GM10266 (cell line): ENCODE data around the gene SAMHD1.
"Not testable (repeated sequence)": the region's sequence is repeated elsewhere in the genome, so short reads cannot be mapped to it uniquely, and the experiment has no call there.

Source experiments
- DNase-seq: peaks from one replicate; pipeline ENCODE4 v3.0.0; 2012; ENCODE audit errors: extremely low spot score
- TF ChIP-seq, protein P1 (sequence below): IDR thresholded peaks from 2 replicates; pipeline ENCODE4 v1.5.1; 2012; ENCODE audit warnings: mild to moderate bottlenecking, low read depth; ENCODE audit not compliant: control insufficient read depth, insufficient read depth; ENCODE audit errors: missing control alignments

SAMHD1 gene

DNA sequence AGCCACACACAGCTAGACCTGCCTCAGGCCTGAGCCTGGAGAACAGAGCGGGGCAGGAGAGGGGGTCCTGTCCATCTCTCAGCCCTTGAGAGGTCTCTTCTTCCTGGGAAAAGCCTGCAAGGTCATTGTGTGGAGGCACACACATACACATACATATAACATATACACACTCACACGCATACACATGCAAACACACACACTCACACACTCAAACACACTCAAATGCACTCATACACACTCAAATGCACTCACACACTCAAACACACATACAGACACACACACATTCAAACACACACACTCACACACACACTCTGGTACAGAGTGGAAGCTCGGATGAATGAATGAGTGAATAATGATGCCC, 75.1 kb downstream of the SAMHD1 start:
- TF ChIP-seq, protein P1, sequence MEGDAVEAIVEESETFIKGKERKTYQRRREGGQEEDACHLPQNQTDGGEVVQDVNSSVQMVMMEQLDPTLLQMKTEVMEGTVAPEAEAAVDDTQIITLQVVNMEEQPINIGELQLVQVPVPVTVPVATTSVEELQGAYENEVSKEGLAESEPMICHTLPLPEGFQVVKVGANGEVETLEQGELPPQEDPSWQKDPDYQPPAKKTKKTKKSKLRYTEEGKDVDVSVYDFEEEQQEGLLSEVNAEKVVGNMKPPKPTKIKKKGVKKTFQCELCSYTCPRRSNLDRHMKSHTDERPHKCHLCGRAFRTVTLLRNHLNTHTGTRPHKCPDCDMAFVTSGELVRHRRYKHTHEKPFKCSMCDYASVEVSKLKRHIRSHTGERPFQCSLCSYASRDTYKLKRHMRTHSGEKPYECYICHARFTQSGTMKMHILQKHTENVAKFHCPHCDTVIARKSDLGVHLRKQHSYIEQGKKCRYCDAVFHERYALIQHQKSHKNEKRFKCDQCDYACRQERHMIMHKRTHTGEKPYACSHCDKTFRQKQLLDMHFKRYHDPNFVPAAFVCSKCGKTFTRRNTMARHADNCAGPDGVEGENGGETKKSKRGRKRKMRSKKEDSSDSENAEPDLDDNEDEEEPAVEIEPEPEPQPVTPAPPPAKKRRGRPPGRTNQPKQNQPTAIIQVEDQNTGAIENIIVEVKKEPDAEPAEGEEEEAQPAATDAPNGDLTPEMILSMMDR = no peak

DNA sequence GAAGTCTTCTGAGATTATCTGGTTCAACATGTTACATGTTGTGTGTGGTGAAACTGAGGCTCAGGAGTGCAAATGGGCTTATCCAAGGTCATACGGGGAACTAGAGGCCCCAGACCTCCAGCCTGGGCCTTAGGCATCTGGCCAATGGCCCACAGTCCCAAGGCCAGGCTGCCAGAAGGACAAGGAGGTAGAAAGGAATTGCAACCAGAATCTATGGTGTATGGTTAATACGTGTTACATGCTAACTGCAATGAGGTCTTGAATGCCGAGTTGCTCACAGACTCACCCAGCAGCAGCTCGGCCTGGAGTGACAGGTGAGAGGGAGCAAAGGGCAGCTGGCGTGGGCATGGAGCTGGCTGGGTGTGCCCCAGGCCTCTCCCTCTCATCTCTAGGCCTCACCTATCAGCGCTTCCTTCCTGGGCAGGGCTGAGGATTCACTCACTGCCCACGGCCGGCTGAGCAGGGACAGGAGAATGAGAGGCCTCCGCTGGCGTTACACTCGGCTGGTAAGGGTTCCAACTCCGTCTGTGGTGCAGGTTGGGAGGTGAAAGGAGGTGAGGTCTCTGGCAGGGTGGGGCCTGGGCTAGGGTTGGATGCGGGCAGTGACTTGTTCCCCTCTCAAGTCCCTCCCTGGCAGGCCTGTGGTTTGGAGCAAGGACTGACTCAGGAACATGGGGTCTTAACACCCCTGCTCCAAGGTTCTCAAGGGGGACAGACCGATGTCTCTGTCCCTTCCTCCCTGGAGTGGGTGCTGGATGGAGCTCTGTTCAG, 75.6 kb downstream of the SAMHD1 start, which contains the start of gene TLDC2:
Gene TLDC2 (plus strand): TSS at position 437 of the 771 bp plus-strand sequence. CDS start 37 bp downstream, at position 474.
- TF ChIP-seq, protein P1 = no peak
- DNase-seq = no peak

More for the DNA sequence above, 75.1 kb downstream of the SAMHD1 start:
- no peak for DNase-seq

DNA sequence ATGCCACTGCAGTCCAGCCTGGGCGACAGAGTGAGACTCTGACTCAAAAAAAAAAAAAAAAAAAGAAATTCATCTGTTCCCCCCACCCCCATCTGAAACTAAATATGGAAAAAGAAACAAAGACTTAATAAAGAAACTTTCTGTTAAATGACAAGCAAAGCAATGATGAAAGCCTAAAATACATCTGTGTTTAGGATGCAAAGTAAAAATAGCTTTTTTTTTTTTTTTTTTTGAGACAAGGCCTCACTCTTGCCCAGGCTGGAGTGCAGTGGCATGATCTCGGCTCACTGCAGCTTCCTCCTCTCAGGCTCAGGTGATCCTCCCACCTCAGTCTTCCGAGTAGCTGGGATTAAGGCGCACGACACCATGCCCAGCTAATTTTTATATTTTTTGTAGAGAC, 76.4 kb downstream of the SAMHD1 start:
- not testable (repeated sequence) for DNase-seq

DNA sequence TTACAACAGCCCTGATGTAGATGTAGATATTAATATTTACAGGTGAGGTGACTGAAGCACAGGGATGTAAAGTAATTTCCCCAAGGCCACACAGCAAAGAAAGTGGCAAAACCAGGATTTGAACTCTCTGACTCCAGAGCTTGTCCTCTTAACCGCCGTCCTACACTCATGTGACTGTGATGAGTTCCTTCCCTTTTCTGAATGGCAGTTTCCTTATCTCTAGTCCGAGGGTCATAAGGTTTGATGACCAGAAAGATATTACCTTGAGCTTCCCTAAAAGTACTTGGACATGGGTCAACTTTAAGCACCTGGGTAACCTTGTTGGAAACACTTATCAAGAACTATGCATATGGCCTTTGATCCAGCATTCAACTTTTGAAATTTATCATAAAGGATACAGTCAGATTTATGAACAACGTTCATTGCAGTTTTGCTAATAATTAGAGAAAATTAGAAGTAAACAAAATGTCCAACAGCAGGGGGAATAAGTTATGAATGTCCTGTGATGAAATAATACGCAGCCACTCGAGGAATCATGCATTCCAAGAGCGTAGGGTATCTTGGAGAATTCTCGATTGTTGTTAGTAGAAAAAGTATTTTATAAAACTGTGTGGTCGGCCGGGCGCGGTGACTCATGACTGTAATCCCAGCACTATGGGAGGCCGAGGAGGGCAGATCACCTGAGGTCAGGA, 77.9 kb downstream of the SAMHD1 start:
- DNase-seq = no peak
- TF ChIP-seq, protein P1 = no peak

DNA sequence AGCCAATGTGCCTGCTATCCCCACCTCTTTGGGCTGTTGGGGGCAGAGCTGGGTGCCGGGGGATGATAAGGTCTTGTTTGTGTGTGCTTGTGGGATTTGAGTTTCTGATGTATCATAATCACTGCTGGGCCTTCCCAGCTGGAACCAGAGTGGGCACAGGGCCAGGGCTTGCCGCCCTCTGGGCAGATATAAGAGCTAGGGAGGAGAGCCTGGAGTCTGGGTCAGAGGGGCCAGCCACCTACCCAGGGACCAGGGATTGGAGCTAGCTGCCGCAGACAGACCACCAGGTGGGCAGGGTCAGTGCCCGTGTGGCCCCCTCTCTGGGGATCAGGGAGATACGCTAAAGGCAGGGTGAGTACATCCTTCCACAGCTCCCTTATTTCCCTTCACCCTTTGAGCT, 78.7 kb downstream of the SAMHD1 start:
- no peak for DNase-seq
- TF ChIP-seq, protein P1 = no peak

DNA sequence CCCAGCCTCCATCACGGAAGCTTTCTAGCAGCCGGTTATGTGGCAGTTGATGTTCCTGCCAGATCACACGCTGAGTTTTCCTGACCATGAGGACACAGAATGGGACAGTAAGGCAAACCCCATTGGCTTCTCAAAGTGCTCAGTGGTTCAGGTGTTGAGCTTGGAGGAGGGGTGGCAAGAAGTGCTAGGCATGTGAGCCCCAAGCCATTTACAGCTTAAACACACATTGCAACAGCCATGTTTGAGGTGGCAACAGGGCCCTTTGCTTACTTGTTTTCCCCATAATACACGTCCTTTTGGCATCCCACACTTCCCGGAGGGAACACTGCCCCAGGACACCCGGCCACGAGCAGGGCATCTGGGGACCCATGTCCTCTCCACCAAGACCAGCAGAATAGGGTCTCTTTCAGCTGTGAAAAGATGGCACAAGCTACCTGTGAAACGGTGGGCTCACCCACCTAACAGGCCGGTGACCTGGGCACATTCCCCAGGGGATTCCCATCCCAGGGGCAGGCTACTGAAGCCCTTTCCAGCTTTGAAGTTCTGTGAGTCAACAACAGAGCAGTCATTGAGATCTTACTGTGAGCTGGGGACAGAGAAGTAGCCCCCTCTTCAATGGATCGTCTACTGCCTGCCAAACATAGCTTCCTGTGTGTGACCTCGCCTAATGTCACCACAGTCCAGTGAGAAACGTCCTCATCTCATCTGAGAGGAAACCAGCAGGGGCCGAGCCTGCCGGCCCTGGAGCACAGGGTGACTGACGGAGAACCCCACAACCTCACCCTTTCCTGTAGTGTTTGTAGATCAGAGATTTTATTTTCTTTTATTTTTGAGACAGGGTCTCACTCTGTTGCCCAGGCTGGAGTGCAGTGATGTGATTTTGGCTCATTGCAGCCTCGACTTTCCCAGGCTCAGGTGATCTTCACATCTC, 79.6 kb downstream of the SAMHD1 start:
- TF ChIP-seq, protein P1 = no peak
- DNase-seq = no peak
